Tibial nerve (tissue), 4 donors: Measurements from ENCODE around the gene SLC35G3. TPM values are rescaled to one million over a fixed set of nuclear protein-coding genes. Genes with fewer than 3 reads are reported as not detected.

Experiments
- DNase-seq, 2 donors: peaks; one replicate each; pipeline ENCODE4 v3.0.0-alpha.2; 2019; ENCODE audit warnings: low spot score in 2 of 2
- H3K27ac ChIP-seq, 4 donors: fragments of 200-600 bp; sonication (generic) in 3 of 4; one replicate each; pipeline ENCODE4 v1.5.1; 2017 to 2019; ENCODE audit warnings: mild to moderate bottlenecking in 1 of 4
- H3K27me3 ChIP-seq, 2 donors: fragments of 200-600 bp; sonication (generic) in 1 of 2; one replicate each; pipeline versions ENCODE4 v1.5.1 to v1.6.0; 2017 to 2019
- H3K36me3 ChIP-seq, 3 donors: fragments of 200-600 bp; sonication (generic); one replicate each; pipeline ENCODE4 v1.5.1; 2018 to 2019
- H3K4me1 ChIP-seq, 4 donors: fragments of 200-600 bp; sonication (generic) in 3 of 4; one replicate each; pipeline ENCODE4 v1.5.1; 2017 to 2019
- H3K4me3 ChIP-seq, 4 donors: fragments of 200-600 bp; sonication (generic) in 3 of 4; one replicate each; pipeline ENCODE4 v1.5.1; 2017 to 2019; ENCODE audit warnings: mild to moderate bottlenecking in 1 of 4, moderate library complexity in 1 of 4
- H3K9me3 ChIP-seq, 4 donors: fragments of 200-600 bp; sonication (generic) in 3 of 4; one replicate each; pipeline ENCODE4 v1.5.1; 2017 to 2019
- EP300 ChIP-seq, 2 donors: sonication (generic); formaldehyde crosslinking; IDR thresholded peaks; one replicate each; pipeline ENCODE4 v1.6.1; 2017; ENCODE audit warnings: antibody characterized with exemption in 2 of 2, mild to moderate bottlenecking in 1 of 2
- POLR2A ChIP-seq, 2 donors: fragments of 450-650 bp; IDR thresholded peaks; one replicate each; pipeline ENCODE4 v1.6.1; 2017; ENCODE audit warnings: antibody characterized with exemption in 2 of 2, mild to moderate bottlenecking in 2 of 2, moderate library complexity in 2 of 2
- WGBS, 2 donors: methylation state at CpG; one replicate each; pipeline ENCODE4 v1.1.5; 2018; 5-methylcytosine and 5-hydroxymethylcytosine counted together
- total RNA-seq, 4 donors: library from RNA; depleted of rRNA; stranded (reverse); fragments of >200 nt; gene quantifications; one replicate each; pipeline ENCODE4 v1.1.0, GENCODE V29; 2016
- TF ChIP-seq, protein P1 (sequence below), 5 experiments: fragments of 200-600 bp in 3 of 5; fragments of 450-650 bp in 2 of 5; sonication (generic) in 3 of 5; IDR thresholded peaks; one replicate each; pipeline ENCODE4 v1.5.1; 2016 to 2019; ENCODE audit warnings: antibody characterized with exemption in 5 of 5, mild to moderate bottlenecking in 3 of 5, moderate library complexity in 2 of 5

Gene SLC35G3
- total RNA-seq, 4 donors from 2014 or later = not detected

DNA sequence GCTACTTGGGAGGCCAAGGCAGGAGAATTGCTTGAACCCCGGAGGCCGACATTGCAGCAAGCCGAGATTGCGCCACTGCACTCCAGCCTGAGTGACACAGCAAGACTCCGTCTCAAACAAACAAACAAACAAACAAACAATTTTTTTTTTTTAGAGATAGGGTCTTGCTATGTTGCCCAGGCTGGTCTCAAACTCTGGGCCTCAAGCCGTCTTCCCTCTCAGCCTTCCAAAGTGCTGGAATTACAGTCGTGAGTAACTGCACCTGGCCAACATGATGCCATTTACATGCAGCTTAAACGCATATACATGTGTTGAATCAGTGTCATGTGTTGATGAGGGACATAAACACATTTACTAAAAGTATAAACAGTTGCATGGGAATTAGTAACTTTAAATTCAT, 46.7 kb upstream of the SLC35G3 start:
- no peak overlapping the region for H3K4me3 ChIP-seq
- WGBS, 2 donors = 97 to 98% methylated on average over 8 of the region's 8 CpGs
- TF ChIP-seq POLR2A (IDR thresholded peaks at IDR 0.05) = no peak
- TF ChIP-seq, protein P1, sequence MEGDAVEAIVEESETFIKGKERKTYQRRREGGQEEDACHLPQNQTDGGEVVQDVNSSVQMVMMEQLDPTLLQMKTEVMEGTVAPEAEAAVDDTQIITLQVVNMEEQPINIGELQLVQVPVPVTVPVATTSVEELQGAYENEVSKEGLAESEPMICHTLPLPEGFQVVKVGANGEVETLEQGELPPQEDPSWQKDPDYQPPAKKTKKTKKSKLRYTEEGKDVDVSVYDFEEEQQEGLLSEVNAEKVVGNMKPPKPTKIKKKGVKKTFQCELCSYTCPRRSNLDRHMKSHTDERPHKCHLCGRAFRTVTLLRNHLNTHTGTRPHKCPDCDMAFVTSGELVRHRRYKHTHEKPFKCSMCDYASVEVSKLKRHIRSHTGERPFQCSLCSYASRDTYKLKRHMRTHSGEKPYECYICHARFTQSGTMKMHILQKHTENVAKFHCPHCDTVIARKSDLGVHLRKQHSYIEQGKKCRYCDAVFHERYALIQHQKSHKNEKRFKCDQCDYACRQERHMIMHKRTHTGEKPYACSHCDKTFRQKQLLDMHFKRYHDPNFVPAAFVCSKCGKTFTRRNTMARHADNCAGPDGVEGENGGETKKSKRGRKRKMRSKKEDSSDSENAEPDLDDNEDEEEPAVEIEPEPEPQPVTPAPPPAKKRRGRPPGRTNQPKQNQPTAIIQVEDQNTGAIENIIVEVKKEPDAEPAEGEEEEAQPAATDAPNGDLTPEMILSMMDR (IDR thresholded peaks at IDR 0.05) = no peak
- TF ChIP-seq EP300 (IDR thresholded peaks at IDR 0.05) = no peak
- no peaks in the 10 kb centered on the region for H3K36me3 ChIP-seq
- DNase-seq = no peak
- peaks cover 0 to 39% (median 21%) of the 10 kb centered on the region in 4 donors for H3K4me1 ChIP-seq
- peaks cover 0 to 2% (median 0%) of the 10 kb centered on the region in 4 donors for H3K9me3 ChIP-seq
- no peak overlapping the region for H3K27ac ChIP-seq
- H3K27me3 ChIP-seq = no peaks in the 10 kb centered on the region

DNA sequence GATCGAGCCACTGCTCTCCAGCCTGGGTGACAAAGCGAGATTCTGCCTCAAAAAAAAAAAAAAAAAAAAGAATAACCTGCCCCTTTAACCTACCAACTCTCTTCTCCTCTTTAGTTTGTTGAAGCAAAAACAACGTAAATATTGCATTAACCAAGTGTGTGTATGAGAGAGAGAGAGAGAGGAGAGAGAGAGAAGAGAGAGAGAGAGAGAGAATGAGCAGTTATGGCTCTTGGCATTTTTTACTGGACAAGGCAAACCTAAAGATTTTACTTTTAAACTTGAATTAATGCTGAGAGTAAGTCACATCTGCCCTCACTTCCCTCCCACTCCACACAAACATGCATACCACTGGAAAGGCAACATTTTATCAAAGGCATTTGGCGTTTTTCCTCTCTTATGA, 45.6 kb upstream of the SLC35G3 start:
- H3K36me3 ChIP-seq = no peaks in the 10 kb centered on the region
- DNase-seq = no peak
- no peak overlapping the region for H3K4me3 ChIP-seq
- H3K27ac ChIP-seq = no peak overlapping the region
- no peaks in the 10 kb centered on the region for H3K27me3 ChIP-seq
- peaks cover 0 to 29% (median 12%) of the 10 kb centered on the region in 4 donors for H3K4me1 ChIP-seq
- TF ChIP-seq POLR2A (IDR thresholded peaks at IDR 0.05) (no peak), EP300 (IDR thresholded peaks at IDR 0.05) (no peak)
- TF ChIP-seq, protein P1 (IDR thresholded peaks at IDR 0.05) = no peak
- peaks cover 0 to 6% (median 0%) of the 10 kb centered on the region in 4 donors for H3K9me3 ChIP-seq
- WGBS, 2 donors = 55 to 64% methylated on average over 4 of the region's 4 CpGs

GRCh38 chr17:35238821-35239220, 44.6 kb upstream of the SLC35G3 start:
- WGBS, 2 donors = 56 to 67% methylated on average over 2 of the region's 2 CpGs
- TF ChIP-seq, protein P1 (IDR thresholded peaks at IDR 0.05) = no peak
- TF ChIP-seq POLR2A (IDR thresholded peaks at IDR 0.05) (no peak), EP300 (IDR thresholded peaks at IDR 0.05) (no peak)

GRCh38 chr17:35236821-35237220, 42.6 kb upstream of the SLC35G3 start:
- TF ChIP-seq POLR2A (IDR thresholded peaks at IDR 0.05) (no peak), EP300 (IDR thresholded peaks at IDR 0.05) (no peak)
- TF ChIP-seq, protein P1 (IDR thresholded peaks at IDR 0.05) = no peak
- H3K27ac ChIP-seq = no peak overlapping the region
- 70 to 94% methylated on average over 5 of the region's 5 CpGs for WGBS, 2 donors
- H3K27me3 ChIP-seq = no peaks in the 10 kb centered on the region
- peaks cover 0 to 6% (median 0%) of the 10 kb centered on the region in 4 donors for H3K9me3 ChIP-seq
- no peak overlapping the region for H3K4me3 ChIP-seq
- H3K4me1 ChIP-seq = peaks cover 0 to 14% (median 2%) of the 10 kb centered on the region in 4 donors
- no peak for DNase-seq
- H3K36me3 ChIP-seq = no peaks in the 10 kb centered on the region

More at GRCh38 chr17:35238821-35239220, 44.6 kb upstream of the SLC35G3 start:
- Histone ChIP-seq H3K4me3 (no peak overlapping the region), H3K9me3 (peaks cover 0 to 6% (median 0%) of the 10 kb centered on the region in 4 donors), H3K27me3 (no peaks in the 10 kb centered on the region), H3K27ac (no peak overlapping the region), H3K4me1 (peaks cover 0 to 19% (median 4%) of the 10 kb centered on the region in 4 donors), H3K36me3 (no peaks in the 10 kb centered on the region)
- no peak for DNase-seq

GRCh38 chr17:35235917-35236316, 41.7 kb upstream of the SLC35G3 start:
- no peak overlapping the region for H3K27ac ChIP-seq
- WGBS, 2 donors = 61 to 92% methylated on average over 2 of the region's 2 CpGs
- TF ChIP-seq EP300 (IDR thresholded peaks at IDR 0.05) (no peak), POLR2A (IDR thresholded peaks at IDR 0.05) (no peak)
- TF ChIP-seq, protein P1 (IDR thresholded peaks at IDR 0.05) = no peak
- H3K9me3 ChIP-seq = peaks cover 0 to 6% (median 0%) of the 10 kb centered on the region in 4 donors
- no peak overlapping the region for H3K4me3 ChIP-seq
- no peaks in the 10 kb centered on the region for H3K36me3 ChIP-seq
- no peaks in the 10 kb centered on the region for H3K27me3 ChIP-seq
- H3K4me1 ChIP-seq = peaks cover 0 to 6% (median 0%) of the 10 kb centered on the region in 4 donors
- no peak for DNase-seq
